Natural killer cell (primary cell): ENCODE measurements around the gene CDK14. TPM values are rescaled to one million over a fixed set of nuclear protein-coding genes. Genes with fewer than 3 reads are reported as not detected.

ENCODE experiments used
- ATAC-seq, 3 donors: fragments of 150-1000 bp in 2 of 3; fragments of 200-7000 bp in 1 of 3; cut with Tn5 transposase; 1 replicate in 1 of 3; 2 replicates in 2 of 3; pipeline ENCODE4 v1.10.0; 2021; ENCODE audit warnings: mild to moderate bottlenecking in 2 of 3, moderate library complexity in 2 of 3
- DNase-seq, 2 donors: peaks; one replicate each; pipeline versions ENCODE4 v3.0.0 to v3.0.0-alpha.2; 2013 to 2021; ENCODE audit warnings: mixed read lengths in 1 of 2
- H3K27ac ChIP-seq: one replicate; pipeline ENCODE4 v1.5.1; 2013; ENCODE audit warnings: mild to moderate bottlenecking, low read length
- H3K27me3 ChIP-seq: one replicate; pipeline ENCODE4 v1.6.1; 2013; ENCODE audit warnings: low read length; ENCODE audit not compliant: control insufficient read depth, insufficient read depth
- H3K36me3 ChIP-seq: one replicate; pipeline ENCODE4 v1.6.1; 2013; ENCODE audit warnings: low read length; ENCODE audit not compliant: control insufficient read depth, insufficient read depth
- H3K4me1 ChIP-seq: one replicate; pipeline ENCODE4 v1.6.1; 2013; ENCODE audit warnings: low read length; ENCODE audit not compliant: control insufficient read depth, insufficient read depth
- H3K4me3 ChIP-seq: one replicate; pipeline ENCODE4 v1.5.1; 2013; ENCODE audit warnings: low read length
- H3K9me3 ChIP-seq: one replicate; pipeline ENCODE4 v1.6.1; 2013; ENCODE audit warnings: low read length; ENCODE audit not compliant: control insufficient read depth, insufficient read depth
- H3K27ac Mint-ChIP-seq, 2 donors: one replicate each; pipeline ENCODE4 v1.8.0; 2022; ENCODE audit warnings: mild to moderate bottlenecking in 2 of 2, mixed read lengths in 2 of 2, moderate library complexity in 1 of 2
- H3K27me3 Mint-ChIP-seq, 2 donors: one replicate each; pipeline ENCODE4 v1.8.0; 2022; ENCODE audit warnings: low read depth in 2 of 2, mixed read lengths in 2 of 2
- H3K36me3 Mint-ChIP-seq: one replicate; pipeline ENCODE4 v1.8.0; 2022; ENCODE audit warnings: mixed read lengths
- H3K4me1 Mint-ChIP-seq, 2 donors: one replicate each; pipeline ENCODE4 v1.8.0; 2022; ENCODE audit warnings: mixed read lengths in 2 of 2
- H3K4me3 Mint-ChIP-seq: one replicate; pipeline ENCODE4 v1.8.0; 2022; ENCODE audit warnings: mild to moderate bottlenecking, moderate library complexity, mixed read lengths
- H3K9me3 Mint-ChIP-seq, 2 donors: one replicate each; pipeline ENCODE4 v1.8.0; 2022; ENCODE audit warnings: mixed read lengths in 2 of 2
- WGBS: methylation state at CpG from one replicate; pipeline ENCODE4 v1.1.7; 2013; ENCODE audit warnings: missing lambda C conversion rate; ENCODE audit not compliant: insufficient coverage; 5-methylcytosine and 5-hydroxymethylcytosine counted together
- intact Hi-C: fragments of 100-400 bp; cut with micrococcal nuclease; formaldehyde crosslinking; loops from one replicate; pipeline ENCODE4 v1.14.2; 2022
- total RNA-seq, 4 donors: library from RNA; stranded (reverse); fragments of 120-200 nt in 1 of 4; gene quantifications; one replicate each; pipeline versions ENCODE4 v1.2.3 to v1.2.4, GENCODE V29; 2013 to 2022
- TF ChIP-seq, protein P1 (sequence below): fragments of 200-600 bp; IDR thresholded peaks from one replicate; pipeline ENCODE4 v1.8.0; 2022; ENCODE audit warnings: antibody characterized with exemption

CDK14 gene
- total RNA-seq, 3 donors from 2014 or later (not counting 1 experiment from before 2014, with no cell fraction given), result 1.2 to 12.5 (median 1.9) TPM

DNA sequence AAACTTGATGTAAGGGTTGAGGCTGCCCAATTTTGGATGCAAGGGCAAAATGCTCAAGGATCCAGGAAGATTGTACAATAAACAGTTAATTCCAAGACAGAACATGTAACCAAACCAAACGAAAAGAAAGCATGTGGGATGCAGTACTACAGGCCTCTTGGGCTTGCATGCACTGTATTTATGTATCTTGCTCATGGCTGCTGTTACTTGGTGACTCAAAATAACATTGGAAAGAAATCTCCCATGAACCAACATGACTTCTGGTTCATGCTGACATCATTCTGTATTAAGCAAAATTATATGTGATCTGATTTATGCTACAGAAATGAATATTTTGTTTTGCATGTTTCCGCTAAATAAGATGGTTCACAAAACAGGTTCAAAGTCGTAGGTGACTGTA is 602.2 kb downstream of the CDK14 start:
- H3K27me3 Mint-ChIP-seq, result no peaks in the 10 kb centered on the region

DNA sequence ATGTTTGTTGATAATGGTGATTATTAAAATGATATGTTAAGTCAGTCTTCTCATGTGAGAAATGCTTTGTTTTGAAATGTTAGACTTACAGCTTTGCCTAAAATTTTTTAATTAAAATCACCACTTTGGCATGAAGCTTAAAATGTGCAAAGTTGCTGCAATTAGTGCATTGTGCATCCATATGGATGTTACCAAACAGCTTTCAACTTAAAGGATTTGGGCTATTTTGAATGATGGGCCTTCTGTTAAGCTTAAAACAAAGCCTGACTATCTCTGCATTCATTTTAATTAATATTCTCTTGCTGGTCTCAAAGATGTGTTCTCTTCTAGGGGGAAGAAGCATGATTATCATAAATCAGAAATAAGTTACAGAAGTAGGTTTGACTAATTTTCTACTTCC is 603.5 kb downstream of the CDK14 start:
- DNase-seq (no peak), ATAC-seq (no peak)
- Histone ChIP-seq H3K4me1 (no peaks in the 10 kb centered on the region), H3K36me3 (no peaks in the 10 kb centered on the region), H3K9me3 (peaks cover 2% of the 10 kb centered on the region), H3K27ac (no peak overlapping the region), H3K27me3 (no peaks in the 10 kb centered on the region), H3K4me3 (no peak overlapping the region)
- TF ChIP-seq, protein P1, sequence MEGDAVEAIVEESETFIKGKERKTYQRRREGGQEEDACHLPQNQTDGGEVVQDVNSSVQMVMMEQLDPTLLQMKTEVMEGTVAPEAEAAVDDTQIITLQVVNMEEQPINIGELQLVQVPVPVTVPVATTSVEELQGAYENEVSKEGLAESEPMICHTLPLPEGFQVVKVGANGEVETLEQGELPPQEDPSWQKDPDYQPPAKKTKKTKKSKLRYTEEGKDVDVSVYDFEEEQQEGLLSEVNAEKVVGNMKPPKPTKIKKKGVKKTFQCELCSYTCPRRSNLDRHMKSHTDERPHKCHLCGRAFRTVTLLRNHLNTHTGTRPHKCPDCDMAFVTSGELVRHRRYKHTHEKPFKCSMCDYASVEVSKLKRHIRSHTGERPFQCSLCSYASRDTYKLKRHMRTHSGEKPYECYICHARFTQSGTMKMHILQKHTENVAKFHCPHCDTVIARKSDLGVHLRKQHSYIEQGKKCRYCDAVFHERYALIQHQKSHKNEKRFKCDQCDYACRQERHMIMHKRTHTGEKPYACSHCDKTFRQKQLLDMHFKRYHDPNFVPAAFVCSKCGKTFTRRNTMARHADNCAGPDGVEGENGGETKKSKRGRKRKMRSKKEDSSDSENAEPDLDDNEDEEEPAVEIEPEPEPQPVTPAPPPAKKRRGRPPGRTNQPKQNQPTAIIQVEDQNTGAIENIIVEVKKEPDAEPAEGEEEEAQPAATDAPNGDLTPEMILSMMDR, result no peak
- intact Hi-C loops, result no loop called here
- Mint-ChIP-seq H3K27me3 (no peaks in the 10 kb centered on the region), H3K4me3 (no peak overlapping the region), H3K36me3 (no peaks in the 10 kb centered on the region), H3K27ac (no peak overlapping the region), H3K9me3 (peaks cover 2 to 5% of the 10 kb centered on the region in 2 donors), H3K4me1 (no peaks in the 10 kb centered on the region)

More for the DNA sequence above, 602.2 kb downstream of the CDK14 start:
- Mint-ChIP-seq H3K4me1 (no peaks in the 10 kb centered on the region), H3K9me3 (peaks cover 2% of the 10 kb centered on the region in 2 donors), H3K27ac (no peak overlapping the region), H3K36me3 (no peaks in the 10 kb centered on the region), H3K4me3 (no peak overlapping the region)
- Histone ChIP-seq H3K36me3 (no peaks in the 10 kb centered on the region), H3K4me3 (no peak overlapping the region), H3K9me3 (peaks cover 2% of the 10 kb centered on the region), H3K4me1 (no peaks in the 10 kb centered on the region), H3K27ac (no peak overlapping the region), H3K27me3 (no peaks in the 10 kb centered on the region)
- ATAC-seq (no peak), DNase-seq (no peak)
- 79% methylated on average over 3 of the region's 3 CpGs for WGBS
- intact Hi-C loops, result no loop called here
- TF ChIP-seq, protein P1, result no peak

DNA sequence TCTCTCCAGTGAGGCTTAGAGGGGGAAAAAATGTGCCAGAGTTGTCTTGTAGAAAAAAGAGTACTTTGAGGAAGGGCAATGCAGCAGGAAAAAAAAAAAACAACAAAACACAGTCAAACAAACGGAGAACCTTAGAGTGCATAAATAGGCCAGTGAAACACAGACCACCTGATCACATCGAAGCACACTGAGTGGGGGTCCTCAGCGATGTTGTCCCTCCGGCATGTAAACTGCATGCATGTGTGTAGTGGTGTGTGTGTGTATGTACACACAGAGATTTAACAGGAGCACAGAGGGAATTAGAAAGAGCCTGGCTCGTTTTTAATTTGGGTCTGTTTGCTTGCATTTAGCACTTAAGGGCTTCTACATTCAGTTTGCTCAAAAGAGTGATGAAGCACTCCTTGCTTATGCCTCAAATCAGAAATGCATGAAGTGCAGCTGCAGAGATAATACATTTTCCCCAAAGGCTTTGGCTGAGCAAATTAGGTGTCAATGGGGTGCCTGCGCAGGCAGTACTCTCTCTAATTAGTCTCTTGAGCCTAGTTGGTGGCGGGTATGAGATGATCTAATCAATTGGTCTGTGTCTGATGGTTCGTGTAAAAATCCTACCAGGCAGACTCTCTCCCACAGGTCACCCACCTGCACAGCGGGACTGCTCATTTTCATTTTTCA is 605.5 kb downstream of the CDK14 start:
- WGBS, result 89% methylated on average over 8 of the region's 9 CpGs
- no peak overlapping the region for H3K27ac Mint-ChIP-seq
- H3K4me3 Mint-ChIP-seq, result no peak overlapping the region
- TF ChIP-seq, protein P1, result no peak
- peaks cover 0 to 5% of the 10 kb centered on the region in 2 donors for H3K9me3 Mint-ChIP-seq
- no peaks in the 10 kb centered on the region for H3K27me3 Mint-ChIP-seq
- no peaks in the 10 kb centered on the region for H3K36me3 ChIP-seq
- H3K4me1 ChIP-seq, result no peaks in the 10 kb centered on the region
- H3K36me3 Mint-ChIP-seq, result no peaks in the 10 kb centered on the region
- no peak overlapping the region for H3K4me3 ChIP-seq
- H3K4me1 Mint-ChIP-seq, result no peaks in the 10 kb centered on the region
- ATAC-seq (no peak), DNase-seq (no peak)
- no peak overlapping the region for H3K27ac ChIP-seq
- H3K9me3 ChIP-seq, result no peaks in the 10 kb centered on the region
- no peaks in the 10 kb centered on the region for H3K27me3 ChIP-seq
- intact Hi-C loops, result no loop called here
